Mesothelial cell of epicardium (in vitro differentiated cells): ENCODE measurements around the gene ZDHHC17. TPM values are rescaled to one million over a fixed set of nuclear protein-coding genes. Genes with fewer than 3 reads are reported as not detected.

Source experiments
- DNase-seq, 2 experiments: peaks; one replicate each; pipeline ENCODE4 v3.0.0; 2021; ENCODE audit warnings: low spot score in 2 of 2; ENCODE audit not compliant: unreplicated experiment in 2 of 2
- H3K27ac Mint-ChIP-seq: 2 replicates; pipeline ENCODE4 v1.8.0; 2021; ENCODE audit warnings: mixed read lengths
- H3K27me3 Mint-ChIP-seq: 2 replicates; pipeline ENCODE4 v1.8.0; 2021; ENCODE audit warnings: low read depth, mixed read lengths
- H3K36me3 Mint-ChIP-seq: 2 replicates; pipeline ENCODE4 v1.8.0; 2021; ENCODE audit warnings: mixed read lengths
- H3K4me1 Mint-ChIP-seq: 2 replicates; pipeline ENCODE4 v1.8.0; 2021; ENCODE audit warnings: mixed read lengths
- H3K4me3 Mint-ChIP-seq: 2 replicates; pipeline ENCODE4 v1.8.0; 2021; ENCODE audit warnings: mild to moderate bottlenecking, moderate library complexity, mixed read lengths
- H3K9me3 Mint-ChIP-seq: 2 replicates; pipeline ENCODE4 v1.8.0; 2021; ENCODE audit warnings: mixed read lengths
- CTCF ChIP-seq: fragments of 200-600 bp; sonication (generic); IDR thresholded peaks from one replicate; pipeline ENCODE4 v1.5.0; 2021; ENCODE audit warnings: antibody characterized with exemption; ENCODE audit not compliant: unreplicated experiment
- total RNA-seq: library from RNA; stranded (reverse); gene quantifications from 3 replicates; pipeline ENCODE4 v1.2.1, GENCODE V29; 2021

Gene ZDHHC17
- total RNA-seq, 1 donor from 2014 or later = 61.7 TPM

DNA sequence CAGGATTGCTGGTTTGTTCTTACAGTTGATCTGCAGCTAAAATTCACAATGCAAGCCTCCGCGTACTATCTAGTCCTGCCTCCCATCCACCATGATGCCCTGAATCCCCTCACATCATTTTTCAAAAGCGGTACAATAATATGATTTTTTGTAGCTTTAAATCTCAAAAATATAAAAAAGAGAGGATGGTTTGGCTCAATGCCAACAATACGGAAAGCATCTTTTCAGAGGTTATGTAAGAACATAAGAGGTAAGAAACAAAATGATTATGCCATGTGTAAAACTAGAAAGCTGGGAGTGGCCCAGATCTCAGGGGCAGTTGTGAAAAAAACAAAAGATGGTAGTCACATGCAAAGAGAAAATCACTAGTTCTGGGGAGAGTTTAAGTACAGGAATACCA, 24.0 kb upstream of the ZDHHC17 start:
- peaks cover 14% of the 10 kb centered on the region for H3K36me3 Mint-ChIP-seq
- H3K27ac Mint-ChIP-seq = no peak overlapping the region
- no peak overlapping the region for H3K4me3 Mint-ChIP-seq
- peaks cover 32% of the 10 kb centered on the region for H3K9me3 Mint-ChIP-seq
- DNase-seq = no peak
- H3K27me3 Mint-ChIP-seq = no peaks in the 10 kb centered on the region
- H3K4me1 Mint-ChIP-seq = no peaks in the 10 kb centered on the region
- no peak for TF ChIP-seq CTCF

GRCh38 chr12:76740501-76740900, 23.4 kb upstream of the ZDHHC17 start:
- Mint-ChIP-seq H3K27me3 (no peaks in the 10 kb centered on the region), H3K4me3 (no peak overlapping the region), H3K4me1 (no peaks in the 10 kb centered on the region), H3K36me3 (peaks cover 14% of the 10 kb centered on the region), H3K9me3 (peaks cover 27% of the 10 kb centered on the region), H3K27ac (no peak overlapping the region)
- no peak for TF ChIP-seq CTCF
- DNase-seq = no peak

DNA sequence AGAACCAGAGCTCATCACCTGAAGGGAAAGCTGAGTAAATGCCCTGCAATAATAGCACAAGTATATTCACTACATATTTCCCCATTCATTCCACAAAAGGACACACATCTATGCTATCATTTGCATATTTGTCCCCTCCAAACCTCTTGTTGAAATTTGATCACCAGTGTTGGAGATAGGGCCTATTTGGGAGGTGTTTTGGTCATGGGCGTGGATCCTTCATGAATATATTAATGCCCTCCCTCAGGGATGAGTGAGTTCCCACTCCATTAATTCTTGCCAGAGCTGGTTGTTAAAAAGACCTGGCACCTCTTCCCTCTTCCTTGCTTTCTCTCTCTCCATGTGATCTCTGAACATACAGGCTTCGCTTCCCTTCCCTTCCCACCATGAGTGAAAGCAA, 18.6 kb upstream of the ZDHHC17 start:
- no peaks in the 10 kb centered on the region for H3K27me3 Mint-ChIP-seq
- TF ChIP-seq CTCF = no peak
- DNase-seq = no peak
- no peak overlapping the region for H3K27ac Mint-ChIP-seq
- H3K36me3 Mint-ChIP-seq = no peaks in the 10 kb centered on the region
- H3K4me1 Mint-ChIP-seq = no peaks in the 10 kb centered on the region
- no peaks in the 10 kb centered on the region for H3K9me3 Mint-ChIP-seq
- H3K4me3 Mint-ChIP-seq = no peak overlapping the region

DNA sequence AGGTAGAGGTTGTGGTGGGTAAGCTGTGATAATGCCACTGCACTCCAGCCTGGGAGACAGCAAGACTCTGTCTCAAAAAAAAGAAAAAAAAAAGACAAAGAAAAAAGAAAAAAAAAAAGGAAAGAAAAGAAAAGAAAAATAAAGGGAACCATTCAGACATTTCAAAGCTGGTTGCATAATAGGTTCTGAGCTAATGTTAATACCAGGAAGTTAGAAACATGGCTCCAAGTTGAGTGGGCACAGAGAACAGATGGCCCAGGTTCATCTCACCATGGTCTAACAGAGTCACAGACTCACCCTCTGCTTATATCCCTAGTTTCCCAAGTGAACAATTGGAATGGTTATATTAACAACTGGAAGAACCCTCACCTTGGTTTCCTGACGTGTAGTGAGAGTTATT, 17.4 kb upstream of the ZDHHC17 start:
- no peak for TF ChIP-seq CTCF
- Mint-ChIP-seq H3K9me3 (no peaks in the 10 kb centered on the region), H3K4me1 (no peaks in the 10 kb centered on the region), H3K27me3 (no peaks in the 10 kb centered on the region), H3K4me3 (no peak overlapping the region), H3K36me3 (no peaks in the 10 kb centered on the region), H3K27ac (no peak overlapping the region)
- no peak for DNase-seq

- no peak overlapping the region for H3K4me3 Mint-ChIP-seq
- no peak for DNase-seq
- no peaks in the 10 kb centered on the region for H3K9me3 Mint-ChIP-seq
- H3K4me1 Mint-ChIP-seq = no peaks in the 10 kb centered on the region
- H3K27me3 Mint-ChIP-seq = no peaks in the 10 kb centered on the region
- H3K27ac Mint-ChIP-seq = no peak overlapping the region
- TF ChIP-seq CTCF = no peak
- no peaks in the 10 kb centered on the region for H3K36me3 Mint-ChIP-seq
Observed at GRCh38 chr12:76747245-76747644, 16.7 kb upstream of the ZDHHC17 start.

DNA sequence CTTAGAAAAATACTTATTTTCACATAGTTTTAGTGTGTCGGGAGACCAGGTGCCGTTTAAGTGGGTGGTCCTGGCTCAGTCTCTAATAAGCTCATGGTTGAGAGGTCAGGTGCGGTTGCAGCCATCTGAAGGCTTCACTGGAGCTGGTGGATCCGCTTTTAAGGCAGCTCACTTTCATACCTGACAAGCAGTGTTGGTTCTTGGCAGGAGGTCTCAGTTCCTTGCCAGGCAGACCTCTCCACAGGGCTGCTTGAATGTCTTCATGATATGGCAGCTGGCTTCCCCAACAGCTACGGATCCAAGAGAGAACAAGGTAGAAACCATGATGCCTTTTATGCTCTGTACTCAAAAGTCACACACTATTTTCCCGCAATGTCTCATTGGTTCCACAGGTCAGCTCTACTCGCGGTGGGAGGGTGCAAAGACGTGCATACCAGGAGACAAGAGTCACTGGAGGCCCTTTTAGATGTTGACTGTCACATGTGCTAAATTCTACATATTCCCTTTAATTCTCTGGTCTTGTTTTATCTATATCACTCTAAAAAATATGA, 8.0 kb upstream of the ZDHHC17 start:
- TF ChIP-seq CTCF = no peak
- Mint-ChIP-seq H3K9me3 (peaks cover 17% of the 10 kb centered on the region), H3K27ac (no peak overlapping the region)

More for the DNA sequence above, 8.0 kb upstream of the ZDHHC17 start:
- H3K4me3 Mint-ChIP-seq = no peak overlapping the region
- peaks cover 2% of the 10 kb centered on the region for H3K4me1 Mint-ChIP-seq
- no peaks in the 10 kb centered on the region for H3K36me3 Mint-ChIP-seq
- no peaks in the 10 kb centered on the region for H3K27me3 Mint-ChIP-seq
- no peak for DNase-seq
